HG02884 (cell line): ENCODE results near the gene CRHR1.

Experiments
- ATAC-seq: cut with Tn5 transposase; IDR thresholded peaks from one replicate; pipeline ENCODE4 v1.9.1; 2021; ENCODE audit warnings: mild to moderate bottlenecking, moderate library complexity; ENCODE audit not compliant: unreplicated experiment

CRHR1 gene

DNA sequence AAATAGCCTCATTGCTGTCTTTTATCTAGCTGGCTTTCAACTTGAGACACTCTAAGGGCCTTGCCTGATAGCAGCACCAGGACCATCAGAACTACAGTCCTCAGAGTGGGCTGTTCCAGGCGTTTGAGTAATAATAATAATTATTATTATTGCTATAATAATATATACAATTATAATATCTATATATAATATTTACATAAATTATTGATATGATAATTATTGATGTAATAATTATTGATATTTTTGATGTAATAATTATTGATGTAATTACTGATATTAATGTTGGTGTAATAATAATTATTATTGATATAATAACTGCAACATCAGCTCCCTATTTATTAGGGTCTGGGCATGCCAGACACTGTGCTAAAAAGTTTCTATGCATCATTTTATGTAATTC lies 25.6 kb upstream of the CRHR1 start:
- no peak for ATAC-seq

- no peak for ATAC-seq
These were observed 24.4 kb upstream of the CRHR1 start for GRCh38 chr17:45759761-45760160.

DNA sequence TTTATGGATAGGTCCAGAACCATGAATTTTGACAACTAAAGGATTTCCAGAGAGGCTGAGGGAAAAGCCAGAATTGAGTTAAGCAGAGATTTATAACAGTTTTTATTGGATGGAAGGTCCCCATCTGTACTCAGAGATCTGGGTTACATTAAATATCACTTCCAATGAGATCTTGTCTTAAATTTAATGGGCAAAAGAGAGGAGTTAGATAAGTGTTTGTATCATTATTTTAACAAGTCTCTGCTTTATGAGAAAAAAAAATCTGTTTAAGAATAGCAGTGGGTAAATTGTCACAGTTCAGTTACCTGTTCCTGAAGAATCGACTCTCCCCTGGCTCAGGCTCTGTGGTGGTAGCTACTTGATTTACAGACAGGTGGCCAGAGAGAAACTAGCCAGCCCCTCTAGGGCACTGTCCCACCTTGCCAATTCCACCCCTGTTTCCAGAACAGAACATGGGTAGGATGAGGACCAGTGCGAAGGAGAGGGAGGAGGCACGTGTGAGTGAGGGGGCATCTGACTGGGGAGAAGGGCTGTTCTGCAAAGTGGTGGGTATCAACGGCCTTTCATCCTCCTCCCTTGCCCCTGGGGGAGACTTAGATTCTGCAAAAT lies 22.1 kb upstream of the CRHR1 start:
- no peak for ATAC-seq

DNA sequence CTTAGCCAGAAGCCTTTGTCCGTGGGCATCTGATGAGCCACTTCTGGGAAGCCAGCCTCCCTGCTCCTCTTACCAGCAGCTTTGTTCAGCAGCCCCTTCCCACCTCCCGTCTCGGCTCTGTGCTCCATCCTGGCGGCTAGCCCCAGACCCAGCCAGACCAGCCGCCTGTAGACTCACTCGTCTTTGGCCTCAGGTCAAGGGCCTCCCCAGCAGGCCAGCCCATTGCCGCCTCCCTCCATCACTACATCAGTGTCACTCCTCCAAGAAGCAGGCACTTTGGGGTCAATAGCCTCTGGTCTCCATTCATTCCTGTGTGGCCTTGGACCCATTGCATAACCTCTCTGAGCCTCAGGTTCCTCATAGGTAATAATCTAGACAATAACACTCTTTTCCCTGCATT lies 20.9 kb upstream of the CRHR1 start:
- no peak for ATAC-seq

GRCh38 chr17:45764479-45764878 lies 19.6 kb upstream of the CRHR1 start:
- no peak for ATAC-seq

- no peak for ATAC-seq
These were observed 16.1 kb upstream of the CRHR1 start for GRCh38 chr17:45768000-45768399.

DNA sequence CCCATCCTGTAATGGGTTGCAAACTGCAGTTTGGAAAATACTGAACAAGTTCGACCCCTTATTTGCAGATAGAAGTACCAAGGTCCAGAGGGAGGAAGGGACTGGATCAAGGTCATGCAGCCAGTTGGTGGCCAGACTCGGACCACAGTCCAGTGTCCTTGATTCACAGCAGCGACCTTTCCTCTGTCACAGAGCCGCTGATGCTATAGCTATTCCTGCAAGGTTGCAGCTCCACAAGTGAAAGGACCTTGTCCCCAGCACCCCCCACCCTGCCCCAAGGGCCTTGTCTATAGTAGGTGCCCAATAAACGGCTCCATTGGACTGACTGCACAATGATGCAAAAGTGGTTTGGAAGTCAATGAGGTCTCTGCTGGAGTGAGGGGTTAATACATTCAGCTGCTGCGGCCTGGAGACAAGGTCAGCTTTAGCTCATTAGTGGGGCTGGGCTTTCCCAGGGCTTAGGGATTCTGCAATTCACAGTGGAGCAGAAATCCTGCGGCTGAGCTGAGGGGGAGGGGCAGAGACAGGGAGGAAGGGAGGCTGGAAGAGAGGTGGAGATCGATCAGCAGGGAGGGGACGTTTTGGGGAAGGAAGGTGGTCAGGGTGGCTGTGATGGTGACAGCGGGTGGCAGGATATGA lies 13.4 kb upstream of the CRHR1 start:
- no peak for ATAC-seq

DNA sequence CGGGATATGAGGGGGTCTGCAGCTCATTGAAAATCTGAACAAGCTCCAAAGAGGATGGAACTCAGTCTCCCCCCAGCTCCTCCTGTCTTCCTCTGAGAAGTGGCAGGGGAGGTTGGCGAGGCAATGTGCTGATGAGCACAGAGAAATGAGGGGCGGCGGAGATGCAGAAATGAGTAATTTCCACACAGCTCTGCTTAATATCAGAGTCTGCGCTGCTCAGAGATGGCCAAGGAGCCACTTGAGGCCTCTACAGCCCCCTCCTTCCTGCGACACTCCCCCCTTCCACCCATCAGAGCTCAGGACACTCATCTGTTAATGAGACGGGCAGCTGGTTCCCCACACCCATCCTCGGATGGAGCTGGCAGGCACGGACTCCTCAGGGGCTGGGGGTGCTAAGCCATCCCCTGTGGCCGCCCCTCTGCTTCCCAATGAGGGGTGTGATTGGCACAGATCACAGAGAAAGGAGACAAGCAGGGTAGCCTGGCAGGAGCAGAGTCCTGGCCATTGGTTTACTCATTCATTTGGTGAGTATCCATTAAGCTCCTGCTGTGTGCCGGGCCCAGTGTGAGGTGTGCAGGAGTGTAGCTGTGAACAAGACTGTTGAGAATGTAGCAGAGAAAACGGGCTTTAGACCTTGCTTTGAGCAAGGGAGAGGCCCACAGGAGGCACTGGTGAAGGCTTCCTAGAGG lies 12.7 kb upstream of the CRHR1 start:
- ATAC-seq: no peak

- no peak for ATAC-seq
These were observed 9.0 kb upstream of the CRHR1 start for GRCh38 chr17:45775148-45775547.

DNA sequence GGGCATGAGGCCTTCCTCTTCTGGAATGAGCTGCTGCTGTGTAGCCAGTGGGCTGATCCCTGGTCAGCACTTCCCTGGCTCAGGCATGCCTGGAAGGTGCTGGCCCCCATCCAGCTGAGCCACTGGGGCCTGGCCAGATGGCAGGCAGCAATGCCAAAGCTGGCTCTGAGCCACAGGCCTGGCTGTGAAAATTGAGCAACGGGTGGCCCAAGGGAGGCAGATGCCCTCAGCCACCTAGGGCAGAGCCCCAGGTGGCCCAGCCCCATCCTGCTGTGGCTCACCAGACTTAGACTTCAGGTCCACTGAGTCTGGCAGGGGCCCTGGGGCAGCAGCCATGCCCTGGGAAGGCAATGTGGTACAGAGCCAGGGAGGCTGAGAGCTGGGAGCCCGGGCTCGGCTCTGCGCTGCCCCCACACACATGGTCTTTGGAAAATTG lies 8.5 kb upstream of the CRHR1 start:
- ATAC-seq: no peak

GRCh38 chr17:45776896-45777295 lies 7.2 kb upstream of the CRHR1 start:
- ATAC-seq: no peak

DNA sequence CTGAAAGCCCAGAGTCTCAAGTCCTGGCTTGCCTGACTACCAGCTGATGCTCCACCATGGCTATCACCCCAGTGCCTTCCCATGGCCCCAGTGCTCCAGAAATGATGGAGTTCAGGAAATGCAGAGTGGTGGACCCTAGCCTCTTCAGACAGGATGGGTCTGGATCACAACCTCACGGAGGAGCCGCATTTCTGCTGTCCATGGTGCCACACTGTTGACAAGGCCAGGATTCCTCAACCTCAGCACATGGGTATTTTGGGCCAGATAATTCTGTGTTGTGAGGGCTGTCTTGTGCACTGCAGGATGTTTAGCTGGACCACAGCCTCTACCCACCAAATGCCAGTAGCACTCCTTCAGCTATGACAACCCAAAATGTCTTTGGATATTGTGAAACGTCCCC lies 6.7 kb upstream of the CRHR1 start:
- ATAC-seq: no peak

- no peak for ATAC-seq
These were observed 3.2 kb upstream of the CRHR1 start for GRCh38 chr17:45780921-45781320.

DNA sequence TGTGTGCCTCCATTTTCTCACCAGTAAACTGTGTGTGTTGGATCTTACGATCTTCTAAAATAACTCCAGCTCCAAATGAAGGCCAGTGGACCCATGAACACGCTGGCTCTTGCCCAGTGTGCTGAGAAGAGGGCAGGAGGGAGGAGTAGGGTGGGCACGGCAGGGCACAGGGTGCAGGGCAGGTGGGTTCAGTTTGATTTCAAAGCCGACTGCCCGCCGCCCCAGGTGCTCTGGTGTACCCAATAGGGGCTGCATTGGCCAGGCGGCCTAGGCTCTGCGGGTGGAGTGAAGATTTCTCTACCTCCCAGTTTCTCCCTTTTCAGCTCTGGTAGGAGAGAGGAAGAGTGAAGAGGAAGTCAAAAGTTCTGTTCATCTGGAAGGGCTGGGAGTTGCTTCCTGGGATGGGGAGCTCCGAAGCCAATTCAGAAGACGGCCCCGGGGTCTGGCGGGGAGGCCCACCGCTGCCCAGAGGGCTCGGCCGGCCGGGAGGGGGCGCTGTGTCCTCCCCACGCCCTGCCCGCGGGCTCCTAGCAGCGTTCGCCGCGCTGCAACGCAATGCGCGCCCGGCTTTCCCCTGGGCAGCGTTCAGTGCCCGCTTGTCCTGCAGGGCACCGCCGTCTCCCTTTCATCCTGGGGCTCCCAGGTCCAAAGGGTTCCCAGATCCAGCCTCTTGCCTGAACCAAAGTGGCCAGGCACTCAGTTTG lies 1.1 kb upstream of the CRHR1 start:
- no peak for ATAC-seq

GRCh38 chr17:45783593-45784292 lies 377 bp upstream of the CRHR1 start:
- ATAC-seq: no peak

GRCh38 chr17:45784741-45785479 lies 790 bp downstream of the CRHR1 start:
- ATAC-seq: no peak

- ATAC-seq: no peak
These were observed 1.5 kb downstream of the CRHR1 start for GRCh38 chr17:45785480-45786193.

DNA sequence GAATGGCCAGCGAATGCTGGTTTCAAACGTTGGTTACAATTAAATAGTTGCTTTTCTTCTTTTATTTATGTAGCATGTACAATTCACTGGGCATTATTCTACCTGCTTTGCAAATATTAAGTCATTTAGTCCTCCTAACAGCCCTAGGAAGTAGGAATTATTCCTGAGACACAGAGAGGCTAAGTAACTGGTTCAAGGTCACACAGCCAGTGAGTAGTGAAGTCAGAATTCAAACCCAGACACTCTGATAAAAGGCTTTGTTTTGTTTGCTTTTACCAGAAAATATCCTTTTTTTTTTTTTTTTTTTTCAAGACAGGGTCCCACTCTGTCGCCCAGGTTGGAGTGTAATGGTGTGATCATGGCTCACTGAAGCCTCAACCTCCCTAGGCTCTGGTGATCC lies 2.2 kb downstream of the CRHR1 start:
- ATAC-seq: no peak

DNA sequence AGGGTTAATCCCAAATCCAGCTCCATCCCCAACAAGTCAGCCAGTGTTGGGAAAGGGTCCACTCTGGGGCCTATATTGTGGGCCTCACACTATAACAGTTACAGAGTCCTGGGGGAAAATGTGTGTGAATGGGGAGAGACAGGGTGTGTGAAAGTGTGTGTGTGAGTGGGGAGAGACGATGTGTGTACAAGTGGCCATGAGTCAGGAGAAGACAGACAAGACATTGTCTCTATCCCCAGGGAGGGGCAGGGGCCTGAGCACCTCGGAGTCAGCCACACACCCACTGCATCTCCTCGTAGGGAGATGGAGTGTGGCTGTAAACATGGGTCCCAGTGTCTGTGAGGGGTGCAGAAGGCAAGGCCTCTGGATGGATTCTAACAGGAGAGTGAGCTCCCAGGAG lies 2.9 kb downstream of the CRHR1 start:
- ATAC-seq: no peak

DNA sequence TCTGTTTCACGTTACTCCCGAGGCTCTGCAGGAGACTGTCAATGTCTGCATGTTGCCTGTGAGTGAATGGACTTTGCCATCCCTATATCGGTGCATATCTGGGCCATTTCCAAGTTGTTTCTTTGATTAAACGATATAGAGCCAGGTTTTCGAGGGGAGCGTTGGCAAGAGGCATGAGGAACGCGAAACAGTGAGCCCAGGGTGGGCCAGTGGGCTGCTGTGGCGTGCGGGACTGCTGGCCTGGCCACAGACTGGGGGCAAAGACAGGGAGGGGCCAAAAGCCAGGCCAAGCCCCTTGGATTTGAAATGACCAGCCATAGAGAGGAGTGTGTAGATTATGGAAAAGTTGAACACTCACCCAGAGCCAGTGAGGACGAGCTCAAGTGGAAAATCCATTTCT lies 3.5 kb downstream of the CRHR1 start:
- no peak for ATAC-seq
